IPS-11a (cell line): ENCODE data around the gene CCL27.

Source experiments
- H3K4me3 ChIP-seq: one replicate; pipeline ENCODE4 v1.5.1; 2013; ENCODE audit warnings: low read depth, low read length, control low read depth

Gene CCL27

GRCh38 chr9:34662526-34663302 is at the start of gene CCL27:
CCL27 (minus strand) TSS chr9:34662657; CDS start chr9:34662633, 24 bp downstream.
- no peak within 1 kb of the TSS for H3K4me3 ChIP-seq

- no peak overlapping the region for H3K4me3 ChIP-seq
Measured at GRCh38 chr9:34712140-34712539, 49.7 kb upstream of the CCL27 start.

- H3K4me3 ChIP-seq, result no peak within 1 kb of the TSS
Measured at GRCh38 chr9:34710023-34710422, 47.6 kb upstream of the CCL27 start, which contains the start of gene CCL21. CCL21 (minus strand) TSS chr9:34710136; CDS start chr9:34710066, 70 bp downstream.

- H3K4me3 ChIP-seq, result no peak overlapping the region
Measured at GRCh38 chr9:34709196-34709978, 46.9 kb upstream of the CCL27 start.

GRCh38 chr9:34707130-34707529 is 44.7 kb upstream of the CCL27 start:
- no peak overlapping the region for H3K4me3 ChIP-seq

- H3K4me3 ChIP-seq, result peak overlapping the region; percentile 47
Measured at GRCh38 chr9:34701769-34702736, 39.6 kb upstream of the CCL27 start.

GRCh38 chr9:34701023-34701768 is 38.7 kb upstream of the CCL27 start:
- H3K4me3 ChIP-seq, result peak overlapping the region; percentile 47

GRCh38 chr9:34694811-34695210 is 32.4 kb upstream of the CCL27 start:
- H3K4me3 ChIP-seq, result no peak overlapping the region

- H3K4me3 ChIP-seq, result no peak overlapping the region
Measured at GRCh38 chr9:34693560-34693959, 31.1 kb upstream of the CCL27 start.

GRCh38 chr9:34691936-34692315 is 29.5 kb upstream of the CCL27 start:
- no peak overlapping the region for H3K4me3 ChIP-seq

GRCh38 chr9:34690983-34691935 is 28.8 kb upstream of the CCL27 start, which contains the start of gene CCL19:
CCL19 (minus strand) TSS chr9:34691276; CDS start chr9:34691139, 137 bp downstream.
- no peak within 1 kb of the TSS for H3K4me3 ChIP-seq

GRCh38 chr9:34689512-34689911 is 27.1 kb upstream of the CCL27 start:
- no peak overlapping the region for H3K4me3 ChIP-seq

- H3K4me3 ChIP-seq, result no peak overlapping the region
Measured at GRCh38 chr9:34689116-34689470, 26.6 kb upstream of the CCL27 start.

GRCh38 chr9:34688329-34689115 is 26.1 kb upstream of the CCL27 start:
- no peak overlapping the region for H3K4me3 ChIP-seq

- H3K4me3 ChIP-seq, result no peak overlapping the region
Measured at GRCh38 chr9:34687276-34688030, 25.0 kb upstream of the CCL27 start.

GRCh38 chr9:34686732-34687131 is 24.3 kb upstream of the CCL27 start:
- H3K4me3 ChIP-seq, result no peak overlapping the region

- no peak overlapping the region for H3K4me3 ChIP-seq
Measured at GRCh38 chr9:34686231-34686630, 23.8 kb upstream of the CCL27 start.

- no peak overlapping the region for H3K4me3 ChIP-seq
Measured at GRCh38 chr9:34685591-34685990, 23.1 kb upstream of the CCL27 start.
